ENCODE measurements around the gene MSTO1. TPM values are rescaled to one million over a fixed set of nuclear protein-coding genes. Genes with fewer than 3 reads are reported as not detected.
A peak's percentile ranks its signal among the peaks of the same experiment; 100 is the strongest.

MSTO1 gene
- total RNA-seq, 4 donors from 2014 or later, result 6.1 to 12.8 (median 10.2) TPM

DNA sequence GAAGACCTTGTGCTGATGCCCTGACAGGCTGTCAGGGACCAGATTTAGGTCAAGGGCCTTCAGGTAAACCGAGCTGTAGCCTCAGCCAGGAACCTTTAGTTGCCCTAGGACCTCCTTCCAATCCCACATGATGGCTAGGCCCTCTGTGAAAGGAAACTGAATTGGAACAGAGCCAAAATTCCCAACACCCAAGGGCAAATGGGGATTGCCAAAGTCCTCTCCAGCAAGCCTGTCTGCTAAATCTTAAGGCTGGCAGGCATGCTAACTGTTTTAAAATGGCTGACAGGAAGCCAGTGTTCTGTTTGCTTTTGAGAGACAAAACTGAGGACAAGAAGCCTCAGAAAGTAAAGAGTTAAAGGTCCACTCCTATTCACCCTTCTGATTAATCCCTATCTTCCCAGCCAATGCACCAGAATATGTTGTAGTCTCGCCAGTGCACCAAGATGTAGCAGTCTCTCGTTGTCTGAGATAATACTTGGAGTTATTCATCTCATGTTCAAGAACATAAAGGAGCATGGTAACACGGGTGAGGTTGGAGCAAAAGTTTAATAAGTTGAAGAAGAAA lies 35.1 kb downstream of the MSTO1 start:
- no peak overlapping the region for H3K4me3 ChIP-seq (ENCODE audit: low read depth, poor library complexity, severe bottlenecking)
- DNase-seq (ENCODE audit: low spot score in 2 of 2), result no peak
- 47% methylated on average over 4 of the region's 4 CpGs for WGBS, 2 donors
- intact Hi-C loops (cut with DNase I; ENCODE audit: low total_unique reads), result no loop called here
- TF ChIP-seq, protein P1, sequence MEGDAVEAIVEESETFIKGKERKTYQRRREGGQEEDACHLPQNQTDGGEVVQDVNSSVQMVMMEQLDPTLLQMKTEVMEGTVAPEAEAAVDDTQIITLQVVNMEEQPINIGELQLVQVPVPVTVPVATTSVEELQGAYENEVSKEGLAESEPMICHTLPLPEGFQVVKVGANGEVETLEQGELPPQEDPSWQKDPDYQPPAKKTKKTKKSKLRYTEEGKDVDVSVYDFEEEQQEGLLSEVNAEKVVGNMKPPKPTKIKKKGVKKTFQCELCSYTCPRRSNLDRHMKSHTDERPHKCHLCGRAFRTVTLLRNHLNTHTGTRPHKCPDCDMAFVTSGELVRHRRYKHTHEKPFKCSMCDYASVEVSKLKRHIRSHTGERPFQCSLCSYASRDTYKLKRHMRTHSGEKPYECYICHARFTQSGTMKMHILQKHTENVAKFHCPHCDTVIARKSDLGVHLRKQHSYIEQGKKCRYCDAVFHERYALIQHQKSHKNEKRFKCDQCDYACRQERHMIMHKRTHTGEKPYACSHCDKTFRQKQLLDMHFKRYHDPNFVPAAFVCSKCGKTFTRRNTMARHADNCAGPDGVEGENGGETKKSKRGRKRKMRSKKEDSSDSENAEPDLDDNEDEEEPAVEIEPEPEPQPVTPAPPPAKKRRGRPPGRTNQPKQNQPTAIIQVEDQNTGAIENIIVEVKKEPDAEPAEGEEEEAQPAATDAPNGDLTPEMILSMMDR (IDR thresholded peaks at IDR 0.05), result no peak
- no peak for TF ChIP-seq POLR2A (IDR thresholded peaks at IDR 0.05)

DNA sequence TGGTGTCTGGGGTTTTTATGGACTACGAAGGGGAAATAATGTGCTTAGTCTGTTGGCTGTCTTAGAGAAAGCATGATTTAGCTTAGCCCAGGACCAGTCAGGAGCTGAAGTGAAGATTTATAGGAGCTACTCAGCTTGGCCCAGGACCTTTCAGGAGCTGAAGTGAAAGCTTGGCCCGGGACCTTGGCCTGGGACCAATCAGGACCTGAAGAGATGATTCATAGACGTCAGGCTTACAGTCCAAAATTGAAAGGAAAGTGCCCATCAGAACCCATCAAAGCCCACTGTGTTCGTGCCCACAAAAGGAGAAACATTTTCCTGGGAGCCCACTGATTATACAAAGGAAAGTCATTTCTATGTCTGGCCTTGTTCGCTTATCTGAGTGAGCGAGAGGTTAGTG lies 35.6 kb downstream of the MSTO1 start:
- intact Hi-C loops (cut with DNase I; ENCODE audit: low total_unique reads), result no loop called here

DNA sequence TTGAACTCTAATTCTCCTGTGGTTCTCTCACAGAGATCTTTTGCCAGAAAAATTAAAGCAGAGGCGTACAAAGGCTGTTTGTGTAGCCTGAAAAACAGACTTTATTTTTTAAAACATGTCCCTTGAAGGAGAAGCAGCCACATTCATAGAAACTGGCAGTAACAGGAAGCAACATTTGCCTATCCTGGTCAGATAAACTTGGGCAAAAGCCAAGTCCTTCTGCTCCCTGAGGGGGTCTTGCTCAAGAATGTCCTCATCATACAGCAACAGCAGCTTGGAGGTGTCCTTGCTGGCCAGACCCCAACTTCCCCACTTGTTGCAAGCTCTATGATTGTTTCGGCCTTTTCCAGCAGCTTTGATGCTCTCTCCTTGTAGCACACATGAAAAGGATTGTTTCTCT lies 36.3 kb downstream of the MSTO1 start:
- WGBS, 2 donors, result 71% methylated on average over 2 of the region's 2 CpGs
- no peak overlapping the region for H3K4me3 ChIP-seq (ENCODE audit: low read depth, poor library complexity, severe bottlenecking)
- TF ChIP-seq, protein P1 (IDR thresholded peaks at IDR 0.05), result no peak
- TF ChIP-seq POLR2A (IDR thresholded peaks at IDR 0.05), result no peak
- DNase-seq (ENCODE audit: low spot score in 2 of 2), result peak in 1 of 2 donors; percentile 22
- intact Hi-C loops (cut with DNase I; ENCODE audit: low total_unique reads), result no loop called here

More for the DNA sequence above, 35.6 kb downstream of the MSTO1 start:
- WGBS, 2 donors, result 48 to 59% methylated on average over 6 of the region's 6 CpGs
- TF ChIP-seq, protein P1 (IDR thresholded peaks at IDR 0.05), result no peak
- no peak for TF ChIP-seq POLR2A (IDR thresholded peaks at IDR 0.05)
- no peak overlapping the region for H3K4me3 ChIP-seq (ENCODE audit: low read depth, poor library complexity, severe bottlenecking)
- DNase-seq (ENCODE audit: low spot score in 2 of 2), result no peak

DNA sequence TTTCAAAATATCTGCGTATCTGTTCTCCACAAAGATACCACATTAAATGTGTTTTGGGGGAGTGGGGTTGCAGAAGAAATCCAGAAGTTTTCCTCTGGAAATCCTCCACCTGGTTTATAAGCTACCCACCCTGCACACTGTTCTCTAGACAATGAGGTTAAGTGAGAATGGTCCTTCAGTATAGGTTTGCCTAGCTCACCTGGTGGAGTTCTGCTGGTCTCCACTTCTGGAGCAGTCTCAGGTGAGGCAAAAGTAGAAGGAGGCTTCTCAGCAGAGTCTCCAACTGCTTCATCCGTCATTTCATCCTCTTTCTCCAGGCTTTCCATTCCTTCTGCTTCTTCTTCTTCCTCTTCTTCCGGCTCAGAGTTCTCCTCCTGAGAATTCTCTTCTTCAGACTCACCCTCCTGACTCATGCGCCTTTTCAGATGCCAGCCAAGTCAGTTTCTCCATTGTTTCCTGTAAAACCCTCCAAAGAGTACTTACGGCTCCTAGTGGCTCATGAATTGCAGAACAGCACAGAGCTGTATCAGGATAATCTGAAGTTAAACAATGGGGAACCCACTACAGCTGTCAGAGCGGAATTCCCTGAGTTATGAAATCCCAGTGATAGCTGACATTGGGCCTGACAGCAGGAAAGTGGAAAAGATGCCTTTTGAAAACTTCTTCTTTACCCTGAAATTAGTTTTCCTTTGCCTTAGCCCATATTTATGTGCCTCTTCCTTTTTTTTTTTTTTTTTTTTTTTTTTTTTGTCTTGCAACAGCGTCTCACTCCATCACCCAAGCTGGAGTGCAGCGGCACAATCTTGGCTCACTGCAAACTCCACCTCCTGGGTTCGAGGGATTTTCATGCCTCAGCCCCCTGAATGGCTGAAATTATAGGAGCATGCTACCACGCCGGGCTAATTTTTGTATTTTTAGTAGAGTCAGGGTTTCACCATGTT lies 38.5 kb downstream of the MSTO1 start:
- DNase-seq (ENCODE audit: low spot score in 2 of 2), result peak in 1 of 2 donors; percentile 43
- no peak overlapping the region for H3K4me3 ChIP-seq (ENCODE audit: low read depth, poor library complexity, severe bottlenecking)
- 41 to 43% methylated on average over 11 of the region's 11 CpGs for WGBS, 2 donors
- intact Hi-C loops (cut with DNase I; ENCODE audit: low total_unique reads), result no loop called here
- TF ChIP-seq, protein P1 (IDR thresholded peaks at IDR 0.05), result no peak
- no peak for TF ChIP-seq POLR2A (IDR thresholded peaks at IDR 0.05)

DNA sequence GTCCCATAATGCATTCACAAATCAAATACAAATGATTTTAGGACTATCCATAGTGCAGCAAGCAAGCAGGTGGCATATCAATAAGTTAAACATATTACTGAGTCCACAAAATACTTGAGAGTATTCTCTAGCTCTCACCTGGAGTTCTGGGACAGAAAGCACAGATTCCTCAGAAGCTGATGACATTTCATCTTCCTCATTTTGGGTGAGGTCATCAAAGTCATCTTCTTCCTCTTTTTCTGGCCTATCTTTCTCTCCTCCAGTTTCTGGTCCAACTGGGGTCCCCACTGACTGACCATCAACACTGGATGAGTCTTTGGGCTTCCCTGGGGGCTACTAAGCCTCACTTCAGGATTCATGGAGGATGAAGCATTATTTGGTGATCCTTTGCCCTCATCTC lies 39.7 kb downstream of the MSTO1 start:
- intact Hi-C loops (cut with DNase I; ENCODE audit: low total_unique reads), result no loop called here
- H3K4me3 ChIP-seq (ENCODE audit: low read depth, poor library complexity, severe bottlenecking), result no peak overlapping the region
- no peak for DNase-seq (ENCODE audit: low spot score in 2 of 2)
- TF ChIP-seq, protein P1 (IDR thresholded peaks at IDR 0.05), result no peak
- TF ChIP-seq POLR2A (IDR thresholded peaks at IDR 0.05), result no peak

All from lower leg skin (tissue), 4 donors.